Pancreas (tissue), 10 donors: ENCODE data around the gene NME7. TPM values are rescaled to one million over a fixed set of nuclear protein-coding genes. Genes with fewer than 3 reads are reported as not detected.

Experiments used
- ATAC-seq, 4 donors: fragments of 200-7000 bp; cut with Tn5 transposase; one replicate each; pipeline versions ENCODE4 v1.8.0 to v1.9.1; 2020; ENCODE audit warnings: mild to moderate bottlenecking in 4 of 4, moderate library complexity in 4 of 4
- DNase-seq, 6 donors: peaks; one replicate each; pipeline ENCODE4 v3.0.0-alpha.2; 2020
- FAIRE-seq: peaks from 2 replicates; lab custom pipeline; 2012; peaks lifted over from hg19 to GRCh38; lab: Jason Lieb, UNC
- H3K27ac ChIP-seq, 4 donors: fragments of 200-600 bp; sonication (generic); 1 replicate in 3 of 4; 2 replicates in 1 of 4; pipeline versions ENCODE4 v1.5.0 to v1.8.0; 2020
- H3K27me3 ChIP-seq, 4 donors: fragments of 200-600 bp; one replicate each; pipeline ENCODE4 v1.8.0; 2021
- H3K36me3 ChIP-seq, 3 donors: fragments of 200-600 bp; sonication (generic) in 1 of 3; one replicate each; pipeline versions ENCODE4 v1.5.0 to v1.8.0; 2020 to 2021
- H3K4me1 ChIP-seq, 3 donors: fragments of 200-600 bp; one replicate each; pipeline ENCODE4 v1.8.0; 2021
- H3K4me3 ChIP-seq, 4 donors: fragments of 200-600 bp; sonication (generic) in 2 of 4; one replicate each; pipeline versions ENCODE4 v1.5.0 to v1.8.0; 2020 to 2021
- H3K9me3 ChIP-seq, 4 donors: fragments of 200-600 bp; one replicate each; pipeline ENCODE4 v1.8.0; 2021
- WGBS, 2 donors: extraction: QIAGEN DNeasy Blood & Tissue Kit; methylation state at CpG; one replicate each; pipeline ENCODE4 v1.1.7; 2013; 5-methylcytosine and 5-hydroxymethylcytosine counted together
- intact Hi-C, 3 donors: fragments of 100-400 bp; cut with DNase I; formaldehyde crosslinking; loops; one replicate each; pipeline versions ENCODE4 v1.11.1 to v1.14.2; 2022
- polyA plus RNA-seq, 2 donors: library from polyadenylated mRNA; stranded (reverse); fragments of 200-250 nt; gene quantifications; one replicate each; pipeline ENCODE4 v1.2.3, GENCODE V29; 2013
- total RNA-seq, 6 donors: library from RNA; stranded (reverse); fragmentation: NEBNext Ultra II Directional in 4 of 6; extraction: Animal tissue kit (Norgen Biotek cat#: 25700) in 4 of 6; gene quantifications; one replicate each; pipeline versions ENCODE4 v1.2.1 to v1.2.4, GENCODE V29; 2021 to 2023
- TF ChIP-seq, protein P1 (sequence below), 4 donors: fragments of 200-600 bp; sonication (generic) in 3 of 4; IDR thresholded peaks; one replicate each; pipeline versions ENCODE4 v1.5.0 to v1.8.0; 2021; ENCODE audit warnings: antibody characterized with exemption in 4 of 4
- donor health status: healthy with polysubstance abuse.
- donor health status: DM: no; HTN: no; CAD: no; lungs with moderate emphysema.
- donor health status: DM: no; HTN: no; CAD: no.
- donor health status: control.
- donor health status: control.
- donor health status: Bipolar disorder and iron deficiency.
- donor health status: DM: yes; HTN: yes; CAD: no.
- donor health status: DM: no; HTN: no; CAD: no.
- donor health status: DM: no; HTN: no; CAD: no.
- donor health status: DM: yes; HTN: yes; CAD: no.

Gene NME7
- total and polyA plus RNA-seq, 8 donors, result 5.0 to 12.6 (median 8.0) TPM

DNA sequence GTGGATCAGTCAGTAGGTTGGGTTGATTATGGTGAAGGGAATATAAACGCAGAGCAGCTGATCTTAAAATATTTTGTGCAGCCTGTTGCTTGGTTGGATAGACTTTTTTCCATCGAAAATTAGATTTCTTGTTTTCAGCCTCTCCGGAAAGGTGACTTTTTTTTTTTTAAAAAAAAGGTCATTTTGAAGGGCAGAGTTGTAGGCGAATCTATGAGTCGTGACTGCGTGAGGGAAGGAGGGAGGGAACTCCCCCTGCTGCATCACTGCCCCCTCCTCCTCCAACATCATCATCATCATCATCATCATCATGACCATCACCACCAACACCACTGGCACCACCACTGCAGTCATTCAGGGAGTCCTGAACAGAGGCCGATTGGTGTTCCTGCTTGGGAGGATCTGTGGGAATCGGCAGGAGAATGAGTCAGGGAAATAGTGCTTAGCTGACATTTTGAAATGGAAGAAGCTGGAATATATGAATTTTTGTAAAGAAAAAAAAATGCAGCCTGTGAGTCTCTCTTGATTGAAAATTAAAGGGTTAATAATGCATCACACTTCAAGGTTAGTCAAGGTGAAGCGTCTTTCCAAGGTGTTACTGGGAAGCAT, 259.9 kb downstream of the NME7 start:
- intact Hi-C loops, result loop anchor here in 1 of 3 donors (10.0 kb wide), 1 partner anchor 473 kb away; no protein-coding TSS in a partner anchor
- peaks cover 24 to 34% (median 24%) of the 10 kb centered on the region in 3 donors for H3K4me1 ChIP-seq
- WGBS, 2 donors, result 21 to 26% methylated on average over 9 of the region's 9 CpGs
- H3K4me3 ChIP-seq, result peak overlapping the region; percentile 80 to 96 (median 93)
- DNase-seq (peak in 1 of 6 donors; percentile 33), FAIRE-seq (no peak), ATAC-seq (no peak)
- H3K36me3 ChIP-seq, result peaks cover 0 to 10% (median 5%) of the 10 kb centered on the region in 3 donors
- no peaks in the 10 kb centered on the region for H3K27me3 ChIP-seq
- TF ChIP-seq, protein P1, sequence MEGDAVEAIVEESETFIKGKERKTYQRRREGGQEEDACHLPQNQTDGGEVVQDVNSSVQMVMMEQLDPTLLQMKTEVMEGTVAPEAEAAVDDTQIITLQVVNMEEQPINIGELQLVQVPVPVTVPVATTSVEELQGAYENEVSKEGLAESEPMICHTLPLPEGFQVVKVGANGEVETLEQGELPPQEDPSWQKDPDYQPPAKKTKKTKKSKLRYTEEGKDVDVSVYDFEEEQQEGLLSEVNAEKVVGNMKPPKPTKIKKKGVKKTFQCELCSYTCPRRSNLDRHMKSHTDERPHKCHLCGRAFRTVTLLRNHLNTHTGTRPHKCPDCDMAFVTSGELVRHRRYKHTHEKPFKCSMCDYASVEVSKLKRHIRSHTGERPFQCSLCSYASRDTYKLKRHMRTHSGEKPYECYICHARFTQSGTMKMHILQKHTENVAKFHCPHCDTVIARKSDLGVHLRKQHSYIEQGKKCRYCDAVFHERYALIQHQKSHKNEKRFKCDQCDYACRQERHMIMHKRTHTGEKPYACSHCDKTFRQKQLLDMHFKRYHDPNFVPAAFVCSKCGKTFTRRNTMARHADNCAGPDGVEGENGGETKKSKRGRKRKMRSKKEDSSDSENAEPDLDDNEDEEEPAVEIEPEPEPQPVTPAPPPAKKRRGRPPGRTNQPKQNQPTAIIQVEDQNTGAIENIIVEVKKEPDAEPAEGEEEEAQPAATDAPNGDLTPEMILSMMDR (IDR thresholded peaks at IDR 0.05), result no peak
- peak overlapping the region; percentile 90 to 98 (median 94) for H3K27ac ChIP-seq
- H3K9me3 ChIP-seq, result no peaks in the 10 kb centered on the region

DNA sequence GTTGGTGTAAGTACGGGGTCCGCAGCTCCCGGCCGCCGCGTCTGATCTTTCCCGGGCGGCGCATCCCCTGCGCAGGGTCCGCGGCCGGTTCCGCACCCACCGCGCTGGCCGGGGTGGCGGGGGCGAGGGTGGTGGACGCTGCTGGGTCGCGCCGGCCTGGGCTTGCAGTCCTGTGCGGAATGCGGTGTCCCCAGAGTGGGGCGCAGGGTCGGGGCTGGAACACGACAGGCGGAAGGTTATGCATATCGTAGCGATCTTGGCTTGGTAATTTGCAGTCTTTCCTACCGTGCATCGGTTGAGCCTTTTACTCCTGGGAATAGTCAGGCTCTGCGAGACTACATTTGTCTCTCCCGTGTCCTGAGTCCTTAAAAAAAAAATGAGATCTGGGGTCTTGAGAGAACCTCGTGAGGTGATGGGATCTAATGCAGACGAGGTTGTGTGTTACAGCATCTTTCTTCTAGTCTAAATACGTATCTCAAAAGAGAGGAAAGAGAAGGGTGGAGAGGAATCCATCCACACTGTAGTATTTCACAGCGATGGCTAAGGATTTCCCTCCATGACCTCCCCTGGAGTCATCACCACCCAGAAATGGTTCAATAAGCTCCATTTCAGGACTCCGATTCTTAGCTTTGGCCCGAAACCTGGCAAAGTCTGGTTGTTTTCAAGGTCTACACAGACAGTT, 260.5 kb downstream of the NME7 start:
- no peaks in the 10 kb centered on the region for H3K9me3 ChIP-seq
- peaks cover 0 to 6% (median 5%) of the 10 kb centered on the region in 3 donors for H3K36me3 ChIP-seq
- WGBS, 2 donors, result 1 to 2% methylated on average over 37 to 41 of the region's 41 CpGs
- H3K27me3 ChIP-seq, result no peaks in the 10 kb centered on the region
- DNase-seq, result peak in 3 of 6 donors; percentile 48 to 71 (median 68)
- FAIRE-seq, result no peak
- no peak for ATAC-seq
- H3K4me3 ChIP-seq, result peak overlapping the region; percentile 80 to 96 (median 93)
- intact Hi-C loops, result loop anchor here in 1 of 3 donors (10.0 kb wide), 1 partner anchor 472 kb away; no protein-coding TSS in a partner anchor
- H3K27ac ChIP-seq, result peak overlapping the region; percentile 90 to 98 (median 94)
- H3K4me1 ChIP-seq, result peaks cover 22 to 34% (median 23%) of the 10 kb centered on the region in 3 donors
- TF ChIP-seq, protein P1 (IDR thresholded peaks at IDR 0.05), result no peak

DNA sequence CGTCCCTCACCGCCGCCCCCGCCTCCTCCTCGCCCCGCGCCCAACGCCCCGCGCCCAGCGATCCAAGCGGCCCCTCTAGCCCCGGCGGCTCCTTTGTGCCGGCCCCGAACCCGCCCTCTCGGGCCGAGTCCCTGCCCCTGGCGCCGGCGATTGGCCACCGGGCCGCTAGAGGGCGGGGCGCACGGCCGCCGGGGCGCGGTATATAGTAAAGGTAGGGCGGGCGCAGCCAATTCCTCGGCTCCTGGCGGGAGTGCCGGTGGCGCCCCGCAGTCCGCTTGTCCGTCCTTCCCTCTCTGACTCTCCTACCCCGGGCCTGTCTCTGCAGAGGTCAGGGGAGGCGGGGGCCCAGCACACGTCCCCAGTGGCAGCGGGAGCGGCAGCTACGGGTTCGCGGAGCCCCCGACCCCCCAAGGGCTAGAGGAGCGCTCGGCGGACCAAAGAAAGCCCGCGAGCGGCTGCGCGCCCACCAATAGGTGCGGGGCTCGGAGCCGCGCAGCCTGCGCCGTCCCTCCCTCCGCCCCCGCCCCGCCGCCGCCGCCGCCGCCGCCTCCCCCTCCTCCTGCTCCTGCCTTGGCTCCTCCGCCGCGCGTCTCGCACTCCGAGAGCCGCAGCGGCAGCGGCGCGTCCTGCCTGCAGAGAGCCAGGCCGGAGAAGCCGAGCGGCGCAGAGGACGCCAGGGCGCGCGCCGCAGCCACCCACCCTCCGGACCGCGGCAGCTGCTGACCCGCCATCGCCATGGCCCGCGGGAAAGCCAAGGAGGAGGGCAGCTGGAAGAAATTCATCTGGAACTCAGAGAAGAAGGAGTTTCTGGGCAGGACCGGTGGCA, 261.3 kb downstream of the NME7 start, which contains the start of gene ATP1B1:
TSS of gene ATP1B1 (plus strand) at position 596 of the 826 bp plus-strand sequence. CDS start at position 736, 140 bp downstream.
- Histone ChIP-seq H3K9me3 (no peaks in the 10 kb centered on the region), H3K36me3 (no peaks in the 10 kb centered on the region), H3K27me3 (no peaks in the 10 kb centered on the region), H3K4me1 (peaks cover 17 to 29% (median 22%) of the 10 kb centered on the region in 3 donors), H3K27ac (peak within 1 kb of the TSS; percentile 90 to 98 (median 94)), H3K4me3 (peak within 1 kb of the TSS; percentile 80 to 96 (median 93))
- TF ChIP-seq, protein P1 (IDR thresholded peaks at IDR 0.05), result peak; percentile 34 to 70 (median 63)
- intact Hi-C loops, result loop anchor here in 1 of 3 donors (10.0 kb wide), 1 partner anchor 472 kb away; no protein-coding TSS in a partner anchor
- ATAC-seq, result peak; percentile 78 to 85 (median 81)
- WGBS, 2 donors, result 0 to 1% methylated on average over 72 to 99 of the region's 100 CpGs
- DNase-seq, result peak; percentile 86 to 98 (median 93)
- FAIRE-seq, result no peak

DNA sequence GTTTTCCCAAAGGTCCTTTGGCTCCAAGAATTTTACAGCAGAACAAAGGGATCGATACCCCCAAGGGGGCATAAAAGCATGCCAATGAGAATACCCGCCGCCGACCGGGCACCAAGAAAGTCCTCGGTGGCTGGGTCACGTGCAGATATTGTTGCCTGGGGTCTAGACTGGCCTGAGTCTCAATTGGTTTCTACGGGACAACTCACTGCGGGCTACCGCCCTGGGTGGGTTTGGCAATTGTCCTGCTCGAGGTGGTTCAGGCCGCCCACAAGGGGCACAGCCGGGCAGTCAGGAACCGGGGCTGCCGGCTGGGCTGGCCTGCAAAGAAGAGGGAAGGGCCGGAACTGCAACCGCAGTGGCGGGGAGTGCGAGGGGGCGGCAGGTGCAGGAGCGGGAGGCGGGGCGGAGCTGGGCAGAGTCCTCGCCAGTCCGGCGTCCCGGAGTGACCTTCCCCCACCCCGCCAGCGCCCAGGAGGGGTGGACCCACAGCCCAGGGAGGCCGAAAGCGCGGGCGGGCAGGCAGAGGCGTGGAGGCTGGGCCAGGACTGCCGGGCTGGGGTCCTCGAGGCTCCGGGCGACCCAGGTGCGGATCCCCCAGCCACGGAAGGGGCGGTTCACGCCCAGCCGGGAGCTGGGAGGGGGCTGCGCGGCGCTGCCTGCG, 262.0 kb downstream of the NME7 start:
- Histone ChIP-seq H3K9me3 (no peaks in the 10 kb centered on the region), H3K4me1 (peaks cover 18 to 29% (median 26%) of the 10 kb centered on the region in 3 donors), H3K27me3 (no peaks in the 10 kb centered on the region), H3K27ac (peak overlapping the region; percentile 90 to 98 (median 94)), H3K36me3 (no peaks in the 10 kb centered on the region), H3K4me3 (peak overlapping the region; percentile 80 to 96 (median 93))
- TF ChIP-seq, protein P1 (IDR thresholded peaks at IDR 0.05), result no peak
- 1 to 3% methylated on average over 32 to 47 of the region's 47 CpGs for WGBS, 2 donors
- peak; percentile 88 to 95 (median 90) for DNase-seq
- intact Hi-C loops, result loop anchor here in 1 of 3 donors (10.0 kb wide), 1 partner anchor 471 kb away; no protein-coding TSS in a partner anchor
- no peak for FAIRE-seq
- peak; percentile 57 to 68 (median 62) for ATAC-seq
